GM23338 (cell line): ENCODE data around the gene BHLHE41. TPM values are rescaled to one million over a fixed set of nuclear protein-coding genes. Genes with fewer than 3 reads are reported as not detected.

ENCODE experiments used
- ATAC-seq: fragments of 200-7000 bp; cut with Tn5 transposase; 3 replicates; pipeline ENCODE4 v1.9.1; 2020
- DNase-seq: peaks from one replicate; pipeline ENCODE4 v3.0.0-alpha.2; 2015; ENCODE audit warnings: low spot score
- H2AFZ ChIP-seq: fragments of 200-600 bp; sonication (generic); 2 replicates; pipeline ENCODE4 v1.8.0; 2016; ENCODE audit warnings: antibody characterized with exemption, mild to moderate bottlenecking, moderate library complexity
- H3F3A ChIP-seq: fragments of 200-600 bp; sonication (generic); replicated peaks from 2 replicates; pipeline ENCODE4 v1.8.0; 2017; ENCODE audit warnings: antibody characterized with exemption, mixed run types, low read depth
- H3K27ac ChIP-seq: fragments of 200-600 bp; sonication (generic); 2 replicates; pipeline ENCODE4 v1.6.1; 2016; ENCODE audit warnings: low read depth
- H3K27me3 ChIP-seq: fragments of 200-600 bp; sonication (generic); 2 replicates; pipeline ENCODE4 v1.8.0; 2016; ENCODE audit warnings: mild to moderate bottlenecking, mixed run types, moderate library complexity; ENCODE audit not compliant: insufficient read depth
- H3K36me3 ChIP-seq: fragments of 200-600 bp; sonication (generic); 2 replicates; pipeline ENCODE4 v1.8.0; 2016; ENCODE audit warnings: mild to moderate bottlenecking; ENCODE audit not compliant: insufficient read depth
- H3K4me1 ChIP-seq: fragments of 200-600 bp; sonication (generic); 2 replicates; pipeline ENCODE4 v1.8.0; 2016; ENCODE audit warnings: mild to moderate bottlenecking, moderate library complexity; ENCODE audit not compliant: insufficient read depth
- H3K4me2 ChIP-seq: fragments of 200-600 bp; sonication (generic); 2 replicates; pipeline ENCODE4 v1.7.1; 2017; ENCODE audit warnings: mixed run types
- H3K4me3 ChIP-seq: fragments of 200-600 bp; sonication (generic); 2 replicates; pipeline ENCODE4 v1.6.1; 2016; ENCODE audit warnings: mixed run types
- H3K79me2 ChIP-seq: fragments of 200-600 bp; sonication (generic); replicated peaks from 2 replicates; pipeline ENCODE4 v1.8.0; 2017; ENCODE audit warnings: mild to moderate bottlenecking; ENCODE audit not compliant: insufficient read depth
- H3K9me2 ChIP-seq: fragments of 200-600 bp; sonication (generic); 2 replicates; pipeline ENCODE4 v1.8.0; 2017; ENCODE audit not compliant: insufficient read depth
- H4K20me1 ChIP-seq: fragments of 200-600 bp; sonication (generic); replicated peaks from 2 replicates; pipeline ENCODE4 v1.8.0; 2017; ENCODE audit warnings: mild to moderate bottlenecking; ENCODE audit not compliant: insufficient read depth
- H3K27ac Mint-ChIP-seq: 2 replicates; pipeline ENCODE4 v1.8.0; 2020; ENCODE audit warnings: inconsistent platforms, mild to moderate bottlenecking, moderate library complexity, mixed read lengths
- H3K27me3 Mint-ChIP-seq: 3 replicates; pipeline ENCODE4 v1.8.0; 2022; ENCODE audit warnings: low read depth, mild to moderate bottlenecking, moderate library complexity, mixed read lengths, inconsistent platforms; ENCODE audit not compliant: insufficient read depth, poor library complexity
- H3K36me3 Mint-ChIP-seq: 3 replicates; pipeline ENCODE4 v1.8.0; 2021; ENCODE audit warnings: low read depth, mild to moderate bottlenecking, inconsistent platforms, moderate library complexity, mixed read lengths
- H3K4me1 Mint-ChIP-seq: 3 replicates; pipeline ENCODE4 v1.8.0; 2020; ENCODE audit warnings: mild to moderate bottlenecking, inconsistent platforms, mixed read lengths
- H3K4me3 Mint-ChIP-seq: 3 replicates; pipeline ENCODE4 v1.8.0; 2021; ENCODE audit warnings: moderate library complexity, mild to moderate bottlenecking, inconsistent platforms, mixed read lengths
- H3K9me3 Mint-ChIP-seq: 3 replicates; pipeline ENCODE4 v1.8.0; 2020; ENCODE audit warnings: moderate library complexity, mild to moderate bottlenecking, inconsistent platforms, mixed read lengths
- CREB1 ChIP-seq: fragments of 250-450 bp; sonication (Bioruptor Pico); IDR thresholded peaks from 2 replicates; pipeline ENCODE4 v1.5.0; 2020; ENCODE audit warnings: low read depth, mild to moderate bottlenecking, moderate library complexity
- ETS1 ChIP-seq: IDR thresholded peaks from 2 replicates; pipeline ENCODE4 v1.6.1; 2016; ENCODE audit warnings: antibody characterized with exemption
- NANOG ChIP-seq: IDR thresholded peaks from 2 replicates; pipeline ENCODE4 v1.6.1; 2016; ENCODE audit warnings: antibody characterized with exemption, borderline replicate concordance
- REST ChIP-seq: IDR thresholded peaks from one replicate; pipeline ENCODE4 v1.6.1; 2018; ENCODE audit warnings: antibody characterized with exemption; ENCODE audit not compliant: unreplicated experiment
- polyA plus RNA-seq: library from polyadenylated mRNA; unstranded; fragments of >200 nt; fragmentation: Nextera tagmentation; extraction: Ambion mirVana; gene quantifications from 2 replicates; pipeline ENCODE4 v1.2.1, GENCODE V29; 2016
- total RNA-seq: library from RNA; depleted of rRNA; stranded (reverse); fragments of >200 nt; shearing (Covaris generic); gene quantifications from 2 replicates; pipeline ENCODE4 v1.2.3, GENCODE V29; 2014
- TF ChIP-seq, protein P1 (sequence below), 2 experiments: fragments of 200-600 bp in 1 of 2; sonication (generic) in 1 of 2; conservative IDR thresholded peaks; 2 replicates each; pipeline versions ENCODE4 v1.5.1 to v1.6.1; 2016 to 2017; ENCODE audit warnings: antibody characterized with exemption in 2 of 2, low read depth in 2 of 2, mild to moderate bottlenecking in 2 of 2, moderate library complexity in 1 of 2

BHLHE41 gene
- total and polyA plus RNA-seq, 2 experiments from 2014 or later, result 1.6 to 2.9 TPM

DNA sequence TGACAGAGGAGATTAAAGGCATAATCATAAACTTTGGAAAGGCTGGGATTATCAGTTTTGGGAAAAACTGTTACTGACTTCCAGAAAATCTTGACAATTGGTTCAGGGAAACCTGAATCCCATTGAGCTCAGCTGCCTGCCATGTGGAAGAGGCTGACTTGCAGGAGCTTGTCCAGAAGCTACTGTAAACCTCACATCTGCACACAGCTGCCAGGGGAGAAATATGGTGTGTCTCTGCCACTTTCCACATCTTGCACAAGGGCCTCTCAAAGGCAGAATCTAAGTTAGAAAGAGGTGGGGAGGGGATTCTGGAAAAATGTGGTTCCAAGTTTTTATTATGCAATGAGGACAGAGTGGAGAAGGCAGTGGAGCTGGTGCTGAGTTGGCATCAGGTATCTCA, 8.7 kb upstream of the BHLHE41 start:
- Histone ChIP-seq H3K79me2 (no peaks in the 10 kb centered on the region), H3K36me3 (no peaks in the 10 kb centered on the region), H4K20me1 (0 out of 2 replicates have a peak, but pooled peaks cover under 1% of the 10 kb centered on the region), H3K4me3 (no peak overlapping the region), H3K9me2 (no peaks in the 10 kb centered on the region), H2AFZ (no peak overlapping the region), H3K27ac (no peak overlapping the region), H3F3A (no peaks in the 10 kb centered on the region), H3K4me1 (no peaks in the 10 kb centered on the region; the same call in 1 of the 2 replicates), H3K4me2 (no peak overlapping the region), H3K27me3 (peaks cover 34% of the 10 kb centered on the region)
- Mint-ChIP-seq H3K36me3 (no peaks in the 10 kb centered on the region), H3K9me3 (no peaks in the 10 kb centered on the region), H3K27ac (no peak overlapping the region), H3K4me1 (peaks cover 22% of the 10 kb centered on the region), H3K27me3 (peaks cover 12% of the 10 kb centered on the region), H3K4me3 (no peak overlapping the region)
- no peak for ATAC-seq
- TF ChIP-seq REST (no peak), NANOG (no peak), CREB1 (CRISPR knock-in tag) (no peak)
- no peak for DNase-seq

DNA sequence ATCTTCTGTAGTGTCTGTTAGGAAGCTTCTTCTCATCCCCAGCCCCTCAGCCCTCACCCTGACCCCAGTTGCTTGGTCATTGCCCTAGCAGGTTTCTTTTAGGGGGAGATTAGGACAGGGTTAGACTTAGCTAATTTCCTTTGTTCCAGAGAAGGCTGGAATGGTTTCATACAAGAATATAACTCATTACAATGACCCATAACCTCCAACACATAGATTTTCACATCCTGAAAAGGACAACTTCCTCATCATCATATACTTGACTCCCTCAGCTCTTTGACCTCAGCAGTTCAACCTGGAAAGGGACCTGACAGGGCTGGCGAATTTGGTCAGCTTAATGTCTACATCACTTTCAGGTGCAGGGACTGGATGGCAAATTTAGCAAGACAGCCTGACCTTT, 8.0 kb upstream of the BHLHE41 start:
- Histone ChIP-seq H4K20me1 (0 out of 2 replicates have a peak, but pooled peaks cover 4% of the 10 kb centered on the region), H2AFZ (no peak overlapping the region), H3F3A (no peaks in the 10 kb centered on the region; the same call in 1 of the 2 replicates), H3K4me3 (no peak overlapping the region), H3K79me2 (no peaks in the 10 kb centered on the region), H3K9me2 (no peaks in the 10 kb centered on the region), H3K27ac (no peak overlapping the region), H3K27me3 (peaks cover 40% of the 10 kb centered on the region), H3K36me3 (no peaks in the 10 kb centered on the region), H3K4me1 (no peaks in the 10 kb centered on the region; the same call in 1 of the 2 replicates), H3K4me2 (no peak overlapping the region)
- ATAC-seq (no peak), DNase-seq (no peak)
- H3K27me3 Mint-ChIP-seq, result peaks cover 19% of the 10 kb centered on the region
- H3K4me3 Mint-ChIP-seq, result no peak overlapping the region
- TF ChIP-seq, protein P1, sequence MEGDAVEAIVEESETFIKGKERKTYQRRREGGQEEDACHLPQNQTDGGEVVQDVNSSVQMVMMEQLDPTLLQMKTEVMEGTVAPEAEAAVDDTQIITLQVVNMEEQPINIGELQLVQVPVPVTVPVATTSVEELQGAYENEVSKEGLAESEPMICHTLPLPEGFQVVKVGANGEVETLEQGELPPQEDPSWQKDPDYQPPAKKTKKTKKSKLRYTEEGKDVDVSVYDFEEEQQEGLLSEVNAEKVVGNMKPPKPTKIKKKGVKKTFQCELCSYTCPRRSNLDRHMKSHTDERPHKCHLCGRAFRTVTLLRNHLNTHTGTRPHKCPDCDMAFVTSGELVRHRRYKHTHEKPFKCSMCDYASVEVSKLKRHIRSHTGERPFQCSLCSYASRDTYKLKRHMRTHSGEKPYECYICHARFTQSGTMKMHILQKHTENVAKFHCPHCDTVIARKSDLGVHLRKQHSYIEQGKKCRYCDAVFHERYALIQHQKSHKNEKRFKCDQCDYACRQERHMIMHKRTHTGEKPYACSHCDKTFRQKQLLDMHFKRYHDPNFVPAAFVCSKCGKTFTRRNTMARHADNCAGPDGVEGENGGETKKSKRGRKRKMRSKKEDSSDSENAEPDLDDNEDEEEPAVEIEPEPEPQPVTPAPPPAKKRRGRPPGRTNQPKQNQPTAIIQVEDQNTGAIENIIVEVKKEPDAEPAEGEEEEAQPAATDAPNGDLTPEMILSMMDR (conservative IDR thresholded peaks at IDR 0.05; ENCODE audit: low read depth in 2 of 2), result no peak
- TF ChIP-seq ETS1 (no peak), CREB1 (CRISPR knock-in tag) (no peak)
- H3K36me3 Mint-ChIP-seq, result no peaks in the 10 kb centered on the region
- no peaks in the 10 kb centered on the region for H3K9me3 Mint-ChIP-seq
- no peak overlapping the region for H3K27ac Mint-ChIP-seq
- peaks cover 22% of the 10 kb centered on the region for H3K4me1 Mint-ChIP-seq
